Mesodermal cell (in vitro differentiated cells): ENCODE data around the gene AKR1E2.

Source experiments
- H3K27ac ChIP-seq: 2 replicates; pipeline ENCODE4 v1.7.0; 2013; ENCODE audit warnings: mild to moderate bottlenecking, low read depth, low read length, moderate library complexity; ENCODE audit not compliant: severe bottlenecking
- H3K36me3 ChIP-seq: 2 replicates; pipeline ENCODE4 v1.7.1; 2013; ENCODE audit warnings: mild to moderate bottlenecking, low read length, moderate library complexity; ENCODE audit not compliant: control insufficient read depth, insufficient read depth
- H3K4me1 ChIP-seq: one replicate; pipeline ENCODE4 v1.7.1; 2013; ENCODE audit warnings: mild to moderate bottlenecking, low read length; ENCODE audit not compliant: insufficient read depth, control insufficient read depth, poor library complexity, severe bottlenecking
- H3K4me3 ChIP-seq: 2 replicates; pipeline ENCODE4 v1.7.0; 2013; ENCODE audit warnings: low read length, control low read depth, mild to moderate bottlenecking; ENCODE audit not compliant: insufficient read depth, poor library complexity, severe bottlenecking; ENCODE audit errors: extremely low read depth
- H3K9me3 ChIP-seq: 2 replicates; pipeline ENCODE4 v1.7.1; 2013; ENCODE audit warnings: mild to moderate bottlenecking, low read length, moderate library complexity; ENCODE audit not compliant: control insufficient read depth
- WGBS, 2 experiments: methylation state at CpG; one replicate each; pipeline ENCODE4 v1.1.5; 2013; ENCODE audit warnings: missing lambda C conversion rate in 2 of 2; ENCODE audit not compliant: insufficient coverage in 2 of 2; 5-methylcytosine and 5-hydroxymethylcytosine counted together

The AKR1E2 gene

DNA sequence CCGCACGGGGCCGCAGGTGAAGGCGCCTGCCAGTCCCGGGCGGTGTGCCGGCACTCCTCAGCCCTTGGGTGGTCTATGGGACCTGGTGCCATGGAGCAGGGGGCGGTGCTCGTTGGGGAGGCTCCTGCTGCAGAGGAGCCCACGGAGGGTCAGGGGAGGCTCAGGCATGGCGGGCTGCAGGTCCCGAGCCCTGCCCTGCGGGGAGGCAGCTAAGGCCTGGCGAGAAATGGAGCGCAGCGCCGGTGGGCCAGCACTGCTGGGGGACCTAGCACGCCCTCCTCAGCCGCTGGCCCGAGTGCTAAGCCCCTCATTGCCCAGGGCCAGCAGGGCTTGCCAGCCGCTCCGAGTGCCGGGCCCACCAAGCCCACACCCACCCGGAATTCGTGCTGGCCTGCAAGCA lies 18.9 kb downstream of the AKR1E2 start:
- Histone ChIP-seq H3K36me3 (no peaks in the 10 kb centered on the region), H3K27ac (no peak overlapping the region), H3K4me1 (peaks cover 10% of the 10 kb centered on the region), H3K9me3 (no peaks in the 10 kb centered on the region), H3K4me3 (no peak overlapping the region)
- WGBS, 2 experiments = 95 to 97% methylated on average over 24 to 25 of the region's 25 CpGs

DNA sequence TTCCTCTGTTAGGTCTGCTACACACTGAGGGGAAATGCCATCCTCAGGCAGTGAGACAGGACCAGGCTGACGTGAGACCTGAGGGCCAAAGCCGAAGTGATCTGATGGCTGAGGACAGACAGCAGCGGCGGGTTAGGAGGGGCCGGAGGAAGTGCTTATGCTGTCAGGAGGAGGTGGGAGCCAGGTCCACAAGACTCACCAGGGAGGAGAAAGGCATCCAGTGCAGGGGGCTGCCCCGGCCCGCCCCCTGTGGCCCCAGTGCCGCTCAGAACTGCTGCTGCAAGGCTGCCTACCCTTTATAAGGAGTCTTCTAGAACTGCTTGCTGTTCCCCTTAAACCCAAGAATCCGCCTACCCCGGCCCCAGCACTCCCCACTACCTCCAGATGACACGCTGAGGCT lies 19.8 kb downstream of the AKR1E2 start:
- Histone ChIP-seq H3K4me1 (peaks cover 10% of the 10 kb centered on the region), H3K27ac (no peak overlapping the region), H3K9me3 (no peaks in the 10 kb centered on the region), H3K36me3 (no peaks in the 10 kb centered on the region), H3K4me3 (no peak overlapping the region)
- WGBS, 2 experiments = 94 to 97% methylated on average over 5 to 6 of the region's 11 CpGs

DNA sequence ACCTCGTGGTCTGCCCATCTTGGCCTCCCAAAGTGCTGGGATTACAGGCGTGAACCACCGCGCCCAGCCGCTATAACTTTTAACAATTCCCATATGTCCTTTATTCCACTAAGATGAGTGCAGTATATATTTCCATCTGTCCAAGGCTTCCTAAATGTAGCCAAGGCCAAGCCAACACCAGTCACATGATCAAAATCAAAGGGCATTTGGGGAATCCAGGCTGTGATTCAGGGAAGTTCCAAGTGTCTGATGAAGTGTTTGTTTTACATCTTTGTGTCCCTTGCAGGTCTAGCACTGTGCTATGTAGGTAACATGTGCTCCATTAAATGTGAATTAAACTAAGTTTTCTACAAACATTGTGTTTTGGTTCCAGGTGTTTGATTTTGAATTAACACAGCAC lies 20.8 kb downstream of the AKR1E2 start:
- 68 to 73% methylated on average over 5 of the region's 5 CpGs for WGBS, 2 experiments

DNA sequence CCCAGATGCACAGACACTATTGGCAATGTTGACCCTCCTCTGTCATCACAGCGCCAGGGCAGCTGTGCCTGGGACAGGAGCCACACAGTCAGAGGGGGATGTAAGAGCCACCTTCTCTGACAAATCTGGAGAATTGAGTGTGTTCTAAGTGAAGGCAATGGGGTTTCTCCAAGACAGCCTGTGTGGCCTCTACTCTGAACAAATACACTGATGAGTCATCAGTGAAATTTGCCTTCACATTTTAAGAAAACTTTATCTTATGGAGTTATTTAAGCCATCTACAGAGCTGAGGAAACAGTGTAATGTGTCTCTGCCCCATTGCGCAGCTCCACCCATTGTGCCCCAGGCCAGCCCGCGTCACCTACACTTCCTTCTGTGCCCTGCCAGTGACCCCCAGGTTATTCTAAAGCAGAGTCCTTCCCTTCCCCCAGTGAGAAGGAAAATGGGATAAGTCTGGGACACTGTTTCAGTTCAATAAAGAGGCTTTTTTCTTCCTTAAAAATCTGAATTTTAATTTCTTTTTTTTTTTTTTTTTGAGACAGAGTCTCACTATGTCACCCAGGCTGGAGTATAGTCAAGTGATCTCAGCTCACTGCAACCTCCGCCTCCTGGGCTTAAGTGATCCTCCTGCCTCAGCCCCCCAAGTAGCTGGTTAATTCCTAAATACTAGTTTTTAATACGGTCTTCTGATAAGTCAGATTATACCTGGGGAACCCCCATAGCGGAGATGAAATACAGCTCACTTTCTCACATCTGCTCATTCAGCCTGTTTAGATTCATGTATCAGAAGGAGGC lies 21.8 kb downstream of the AKR1E2 start:
- H3K9me3 ChIP-seq = no peaks in the 10 kb centered on the region
- H3K4me3 ChIP-seq = no peak overlapping the region
- peaks cover 10% of the 10 kb centered on the region for H3K4me1 ChIP-seq
- peak overlapping the region; percentile 12 for H3K27ac ChIP-seq
- H3K36me3 ChIP-seq = no peaks in the 10 kb centered on the region
- WGBS, 2 experiments = 100% methylated on average over 1 to 4 of the region's 7 CpGs

More for the DNA sequence above, 20.8 kb downstream of the AKR1E2 start:
- H3K4me1 ChIP-seq = peaks cover 10% of the 10 kb centered on the region
- no peaks in the 10 kb centered on the region for H3K36me3 ChIP-seq
- H3K27ac ChIP-seq = no peak overlapping the region
- H3K9me3 ChIP-seq = no peaks in the 10 kb centered on the region
- H3K4me3 ChIP-seq = no peak overlapping the region

DNA sequence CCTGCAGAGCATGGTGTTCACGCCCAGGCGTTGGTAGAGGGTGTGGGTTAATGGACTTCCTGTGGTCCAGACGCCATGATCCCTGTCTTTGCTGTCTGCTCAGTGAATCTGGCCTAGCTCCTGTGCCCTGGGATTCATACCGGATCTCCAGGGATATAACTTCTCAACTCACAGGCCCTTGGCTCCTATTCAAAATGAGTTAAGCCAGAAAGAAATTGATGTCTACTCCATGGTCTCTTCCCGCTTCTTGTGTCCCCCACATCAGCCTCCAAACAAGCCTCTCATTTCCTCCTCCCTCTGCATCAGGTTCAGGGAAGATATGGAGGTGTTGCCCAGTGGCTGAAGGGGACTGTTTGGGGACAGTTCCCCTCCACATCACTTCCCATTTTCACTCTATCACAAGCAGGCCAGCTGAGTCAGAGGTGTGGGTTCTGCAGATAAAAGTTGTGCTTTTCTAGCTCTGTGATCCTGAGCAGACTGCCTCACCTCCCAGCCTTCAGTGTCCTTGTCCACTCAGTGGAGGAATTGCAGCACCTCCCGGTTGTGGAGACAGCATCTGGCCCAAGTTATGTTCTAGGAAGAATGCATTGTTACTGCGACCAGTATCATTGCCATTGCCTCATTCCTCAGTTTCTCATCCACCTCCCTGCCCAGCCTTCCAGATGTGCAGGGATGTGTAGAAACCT lies 22.5 kb downstream of the AKR1E2 start:
- Histone ChIP-seq H3K36me3 (no peaks in the 10 kb centered on the region), H3K27ac (no peak overlapping the region), H3K4me1 (peaks cover 10% of the 10 kb centered on the region), H3K4me3 (no peak overlapping the region), H3K9me3 (no peaks in the 10 kb centered on the region)
- 86 to 94% methylated on average over 2 to 3 of the region's 7 CpGs for WGBS, 2 experiments

DNA sequence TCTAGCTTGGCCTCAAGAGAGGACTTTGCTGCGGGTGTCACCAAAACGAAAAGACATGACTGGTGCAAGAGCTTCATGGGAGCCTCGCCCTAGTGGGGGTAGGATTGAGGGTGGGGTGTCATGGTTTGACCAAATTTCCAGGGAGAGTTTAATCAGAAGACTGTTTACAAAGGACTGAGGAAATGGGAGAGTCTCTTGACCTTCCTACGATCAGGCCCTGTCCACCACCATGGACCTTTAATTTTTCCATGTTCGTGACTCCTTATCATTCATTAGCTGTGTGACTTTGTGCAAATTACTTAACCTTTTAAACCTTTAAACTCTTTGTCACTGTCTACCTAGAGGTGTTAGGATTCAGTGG lies 23.0 kb downstream of the AKR1E2 start:
- Histone ChIP-seq H3K27ac (no peak overlapping the region), H3K4me3 (no peak overlapping the region), H3K4me1 (peaks cover 10% of the 10 kb centered on the region), H3K9me3 (no peaks in the 10 kb centered on the region), H3K36me3 (no peaks in the 10 kb centered on the region)
- WGBS, 2 experiments = 92 to 94% methylated on average over 5 of the region's 5 CpGs

DNA sequence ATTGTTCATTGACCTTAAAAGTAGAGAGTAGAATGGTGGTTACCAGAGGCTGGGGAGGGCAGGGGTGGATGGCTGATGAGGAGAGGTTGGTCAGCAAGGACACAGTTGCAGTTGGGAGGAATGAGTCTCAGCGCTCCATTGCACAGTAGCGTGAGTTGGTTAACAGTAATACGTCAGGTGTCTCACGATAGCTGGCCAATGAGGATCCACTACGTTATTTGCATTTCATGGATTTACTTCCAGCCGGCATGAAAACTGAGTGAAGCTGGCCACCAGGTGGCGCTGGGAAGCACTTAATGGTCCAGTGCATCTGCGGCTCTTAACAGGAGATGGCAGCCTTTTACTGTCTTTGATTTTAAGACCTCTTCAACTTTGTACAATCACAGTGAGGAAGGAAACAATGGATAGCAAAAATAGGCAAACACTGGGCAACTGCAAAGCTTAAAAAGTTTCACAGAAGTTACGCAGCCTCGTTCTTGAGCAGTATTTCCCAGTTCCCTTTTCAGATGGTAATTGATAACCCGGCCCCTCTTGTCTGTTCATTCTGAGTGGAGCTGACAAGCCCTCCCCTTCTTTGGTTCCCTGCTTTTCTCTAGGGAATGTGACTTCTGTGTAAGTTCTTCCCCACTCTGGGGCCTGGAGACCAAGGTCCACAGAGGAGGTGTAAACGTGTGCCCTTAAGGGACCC lies 23.7 kb downstream of the AKR1E2 start:
- WGBS, 2 experiments = 16% methylated on average over 10 to 12 of the region's 12 CpGs
- H3K4me1 ChIP-seq = peaks cover 10% of the 10 kb centered on the region
- H3K27ac ChIP-seq = no peak overlapping the region
- no peaks in the 10 kb centered on the region for H3K36me3 ChIP-seq
- H3K9me3 ChIP-seq = no peaks in the 10 kb centered on the region
- H3K4me3 ChIP-seq = no peak overlapping the region

DNA sequence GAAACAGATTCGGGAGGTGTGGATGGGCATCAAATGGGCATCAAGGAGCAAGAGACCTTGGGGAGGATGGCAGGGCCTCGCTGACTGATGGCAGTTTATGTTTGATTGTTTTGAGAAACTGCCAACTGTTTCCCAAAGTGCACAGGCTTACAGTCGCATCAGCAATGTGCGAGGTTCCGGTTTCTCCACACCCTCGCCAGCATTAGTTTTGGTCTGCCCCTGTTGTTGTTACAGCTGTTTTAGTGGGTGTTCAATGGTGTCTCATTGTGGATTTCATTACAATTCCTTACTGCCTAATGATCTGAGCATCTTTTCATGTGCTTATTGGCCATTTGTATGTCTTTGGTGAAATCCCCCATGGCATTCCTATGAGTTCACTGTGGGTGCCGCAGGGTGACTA lies 24.4 kb downstream of the AKR1E2 start:
- whole genome bisulfite sequencing, 2 experiments = 95 to 100% methylated on average over 2 to 5 of the region's 7 CpGs
- H3K27ac ChIP-seq = no peak overlapping the region
- H3K4me1 ChIP-seq = peaks cover 10% of the 10 kb centered on the region
- no peaks in the 10 kb centered on the region for H3K36me3 ChIP-seq
- no peaks in the 10 kb centered on the region for H3K9me3 ChIP-seq
- H3K4me3 ChIP-seq = no peak overlapping the region

DNA sequence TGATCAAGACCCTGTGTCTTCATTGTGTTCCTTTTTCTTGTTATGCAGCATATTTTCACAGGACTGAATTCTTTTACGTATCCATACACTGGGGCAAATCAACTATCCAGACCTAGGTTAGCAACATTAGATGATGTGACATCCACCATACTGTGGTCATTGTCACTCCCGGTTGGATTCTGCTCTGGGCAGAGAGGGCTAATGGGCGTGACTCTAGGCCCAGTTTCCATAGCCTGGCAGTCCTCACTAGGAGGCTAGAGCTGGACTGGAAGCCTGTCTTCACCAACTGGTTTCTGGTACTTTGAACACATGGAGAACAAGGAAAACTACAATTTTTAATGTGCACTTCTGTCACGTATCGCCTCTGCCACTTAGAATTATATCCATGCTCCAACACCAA lies 25.2 kb downstream of the AKR1E2 start:
- H3K27ac ChIP-seq = no peak overlapping the region
- H3K4me3 ChIP-seq = no peak overlapping the region
- no peaks in the 10 kb centered on the region for H3K36me3 ChIP-seq
- H3K9me3 ChIP-seq = no peaks in the 10 kb centered on the region
- WGBS, 2 experiments = 86 to 94% methylated on average over 5 of the region's 5 CpGs
- H3K4me1 ChIP-seq = peaks cover 10% of the 10 kb centered on the region

DNA sequence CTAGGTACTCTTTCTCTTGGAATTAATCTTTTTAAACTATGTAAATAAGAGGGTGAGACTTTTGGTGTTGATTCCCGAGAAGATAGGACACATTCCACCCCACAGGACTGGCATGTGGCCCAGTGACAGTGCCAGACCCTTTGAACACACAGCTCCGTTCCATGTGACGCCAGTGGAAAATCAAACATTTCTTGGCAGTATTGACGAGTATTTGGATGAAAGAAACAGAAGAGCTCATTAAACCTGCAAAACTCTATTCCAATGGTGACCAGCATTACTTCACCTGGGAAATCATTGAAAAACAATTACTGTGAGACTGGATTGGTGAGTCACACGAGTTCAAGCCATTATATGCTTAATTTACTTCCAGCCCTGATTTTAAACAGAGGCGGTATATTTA lies 25.8 kb downstream of the AKR1E2 start:
- Histone ChIP-seq H3K27ac (no peak overlapping the region), H3K9me3 (no peaks in the 10 kb centered on the region), H3K4me1 (peaks cover 10% of the 10 kb centered on the region), H3K4me3 (no peak overlapping the region), H3K36me3 (no peaks in the 10 kb centered on the region)
- 61 to 71% methylated on average over 4 of the region's 6 CpGs for WGBS, 2 experiments
